Coronary artery (tissue), 2 donors: Measurements from ENCODE around the gene AADACL4.

Experiments
- DNase-seq: peaks from one replicate; pipeline ENCODE4 v3.0.0-alpha.2; 2017; ENCODE audit warnings: low spot score
- H3K27ac ChIP-seq, 2 donors: fragments of 200-600 bp; sonication (generic); one replicate each; pipeline ENCODE4 v1.5.1; 2016 to 2019
- H3K4me3 ChIP-seq: fragments of 200-600 bp; sonication (generic); 2 replicates; pipeline ENCODE4 v1.5.1; 2016; ENCODE audit warnings: mild to moderate bottlenecking, moderate library complexity
- CTCF ChIP-seq: fragments of 200-600 bp; sonication (generic); IDR thresholded peaks from one replicate; pipeline ENCODE4 v1.5.1; 2019; ENCODE audit warnings: antibody characterized with exemption

The AADACL4 gene

GRCh38 chr1:12629511-12629956, 14.4 kb upstream of the AADACL4 start:
- Histone ChIP-seq H3K4me3 (no peak overlapping the region), H3K27ac (no peak overlapping the region)
- no peak for TF ChIP-seq CTCF
- DNase-seq = no peak

- Histone ChIP-seq H3K27ac (no peak overlapping the region), H3K4me3 (no peak overlapping the region)
- no peak for TF ChIP-seq CTCF
- no peak for DNase-seq
These were observed 13.7 kb upstream of the AADACL4 start for GRCh38 chr1:12629985-12630760.

- H3K4me3 ChIP-seq = no peak overlapping the region
- no peak for TF ChIP-seq CTCF
- DNase-seq = no peak
These were observed 12.8 kb upstream of the AADACL4 start for GRCh38 chr1:12630946-12631530.

GRCh38 chr1:12631571-12631970, 12.3 kb upstream of the AADACL4 start:
- Histone ChIP-seq H3K4me3 (no peak overlapping the region), H3K27ac (no peak overlapping the region)
- DNase-seq = no peak
- no peak for TF ChIP-seq CTCF

More at GRCh38 chr1:12630946-12631530, 12.8 kb upstream of the AADACL4 start:
- no peak overlapping the region for H3K27ac ChIP-seq

GRCh38 chr1:12634156-12634555, 9.7 kb upstream of the AADACL4 start:
- TF ChIP-seq CTCF = no peak
- no peak overlapping the region for H3K4me3 ChIP-seq
- no peak overlapping the region for H3K27ac ChIP-seq
- DNase-seq = no peak

- Histone ChIP-seq H3K4me3 (no peak overlapping the region), H3K27ac (no peak overlapping the region)
- DNase-seq = no peak
- TF ChIP-seq CTCF = no peak
These were observed 9.1 kb upstream of the AADACL4 start for GRCh38 chr1:12634696-12635202.
